Measurements from ENCODE around the gene KRTAP5-4.
"Not testable (repeated sequence)": the region's sequence is repeated elsewhere in the genome, so short reads cannot be mapped to it uniquely, and the experiment has no call there.

The KRTAP5-4 gene

GRCh38 chr11:1598406-1598805, 23.5 kb downstream of the KRTAP5-4 start:
- DNase-seq = not testable (repeated sequence)

- DNase-seq = no peak
Measured at GRCh38 chr11:1597994-1598380, 24.0 kb downstream of the KRTAP5-4 start, which contains the start of gene KRTAP5-2. Gene KRTAP5-2 (minus strand): TSS chr11:1598294. CDS start chr11:1598250, 44 bp downstream.

GRCh38 chr11:1597331-1597993, 24.5 kb downstream of the KRTAP5-4 start:
- no peak for DNase-seq

- DNase-seq = not testable (repeated sequence)
Measured at GRCh38 chr11:1596576-1597121, 25.3 kb downstream of the KRTAP5-4 start.

- not testable (repeated sequence) for DNase-seq
Measured at GRCh38 chr11:1595994-1596575, 25.9 kb downstream of the KRTAP5-4 start.

- DNase-seq = no peak
Measured at GRCh38 chr11:1592628-1593027, 29.3 kb downstream of the KRTAP5-4 start.

GRCh38 chr11:1589996-1590395, 31.9 kb downstream of the KRTAP5-4 start:
- DNase-seq = no peak

- DNase-seq = not testable (repeated sequence)
Measured at GRCh38 chr11:1589191-1589963, 32.6 kb downstream of the KRTAP5-4 start.

GRCh38 chr11:1586699-1587098, 35.2 kb downstream of the KRTAP5-4 start:
- no peak for DNase-seq

GRCh38 chr11:1584661-1585370, 37.1 kb downstream of the KRTAP5-4 start, which contains the start of gene KRTAP5-1:
Gene KRTAP5-1 (minus strand): TSS chr11:1585283. CDS start chr11:1585249, 34 bp downstream.
- not testable (repeated sequence) for DNase-seq

GRCh38 chr11:1582909-1583308, 39.0 kb downstream of the KRTAP5-4 start:
- DNase-seq = not testable (repeated sequence)

- no peak for DNase-seq
Measured at GRCh38 chr11:1581976-1582375, 40.0 kb downstream of the KRTAP5-4 start.

- no peak for DNase-seq
Measured at GRCh38 chr11:1576825-1577224, 45.1 kb downstream of the KRTAP5-4 start.

GRCh38 chr11:1575756-1576155, 46.2 kb downstream of the KRTAP5-4 start:
- DNase-seq = not testable (repeated sequence)

- no peak for DNase-seq
Measured at GRCh38 chr11:1574933-1575242, 47.0 kb downstream of the KRTAP5-4 start.

GRCh38 chr11:1574238-1574932, 47.6 kb downstream of the KRTAP5-4 start:
- peak in 1 of 2 experiments; percentile 48 for DNase-seq

GRCh38 chr11:1573903-1574237, 48.1 kb downstream of the KRTAP5-4 start:
- DNase-seq = peak in 1 of 2 experiments; percentile 37

- DNase-seq = no peak
Measured at GRCh38 chr11:1573077-1573902, 48.6 kb downstream of the KRTAP5-4 start.

GRCh38 chr11:1572197-1573076, 49.5 kb downstream of the KRTAP5-4 start, which contains the start of gene DUSP8:
Gene DUSP8 (minus strand): TSS chr11:1572271. CDS start chr11:1565826, 6,445 bp downstream.
- DNase-seq = peak; percentile 77 to 93

GRCh38 chr11:1571760-1572196, 50.2 kb downstream of the KRTAP5-4 start:
- no peak for DNase-seq

Measured in NCI-H446 (cell line).